IMR-90 (cell line): Measurements from ENCODE around the gene SLC4A3.

ENCODE experiments used
- BHLHE40 ChIP-seq: fragments of 150-350 bp; IDR thresholded peaks from 2 replicates; pipeline ENCODE4 v1.6.1; 2016; ENCODE audit warnings: mild to moderate bottlenecking, low read depth, low read length
- CHD1 ChIP-seq: IDR thresholded peaks from 2 replicates; pipeline ENCODE4 v1.6.1; 2012; ENCODE audit warnings: low read depth, low read length, improper control_type of control experiment
- MXI1 ChIP-seq: IDR thresholded peaks from 2 replicates; pipeline ENCODE4 v1.6.1; 2012; ENCODE audit warnings: low read depth, mild to moderate bottlenecking, low read length, moderate library complexity, borderline replicate concordance
- POLR2A ChIP-seq: IDR thresholded peaks from 2 replicates; pipeline ENCODE4 v1.6.1; 2012; ENCODE audit warnings: mild to moderate bottlenecking, low read depth, low read length
- RAD21 ChIP-seq: IDR thresholded peaks from 2 replicates; pipeline ENCODE4 v1.6.1; 2012; ENCODE audit warnings: low read length, improper control_type of control experiment
- TF ChIP-seq, protein P1 (sequence below): conservative IDR thresholded peaks from 2 replicates; pipeline ENCODE4 v1.5.1; 2012; ENCODE audit warnings: mild to moderate bottlenecking, low read depth, low read length, improper control_type of control experiment
- TF ChIP-seq, protein P2 (sequence below): fragments of 150-350 bp; IDR thresholded peaks from 2 replicates; pipeline ENCODE4 v1.6.1; 2017; ENCODE audit warnings: mild to moderate bottlenecking, antibody characterized with exemption, low read length, low read depth

DNA sequence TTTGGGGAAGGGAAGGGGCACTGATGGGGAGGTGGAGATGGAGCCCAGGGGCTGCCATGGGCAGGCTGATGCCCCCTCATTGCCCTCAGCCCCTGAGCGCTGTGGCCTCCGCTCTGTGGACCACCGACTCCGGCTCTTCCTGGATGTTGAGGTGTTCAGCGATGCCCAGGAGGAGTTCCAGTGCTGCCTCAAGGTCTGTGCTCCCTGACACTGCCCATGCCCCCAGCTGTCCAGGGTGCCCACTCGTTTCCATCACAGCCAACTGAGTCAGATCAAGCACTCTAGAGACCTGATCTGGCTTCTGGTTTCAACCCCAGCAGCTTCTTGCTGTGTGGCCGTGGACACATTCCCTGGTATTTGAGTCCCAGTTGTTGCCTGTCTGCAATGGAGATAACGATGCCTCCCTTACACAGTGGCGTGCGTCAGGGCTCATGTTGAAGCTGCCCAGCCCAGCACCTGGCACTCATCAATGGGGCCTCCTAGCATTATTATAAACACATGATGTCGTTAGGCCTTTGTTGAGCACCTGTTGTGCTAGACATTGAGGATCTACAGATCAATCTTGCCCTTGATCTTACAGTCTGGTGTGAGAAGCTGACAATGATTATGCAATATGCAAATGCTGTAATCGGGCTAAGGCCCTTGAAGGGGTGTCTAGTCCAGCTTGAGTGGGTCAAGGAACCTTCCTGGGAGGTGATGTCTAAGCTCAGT is 15.4 kb upstream of the SLC4A3 start:
- TF ChIP-seq, protein P1, sequence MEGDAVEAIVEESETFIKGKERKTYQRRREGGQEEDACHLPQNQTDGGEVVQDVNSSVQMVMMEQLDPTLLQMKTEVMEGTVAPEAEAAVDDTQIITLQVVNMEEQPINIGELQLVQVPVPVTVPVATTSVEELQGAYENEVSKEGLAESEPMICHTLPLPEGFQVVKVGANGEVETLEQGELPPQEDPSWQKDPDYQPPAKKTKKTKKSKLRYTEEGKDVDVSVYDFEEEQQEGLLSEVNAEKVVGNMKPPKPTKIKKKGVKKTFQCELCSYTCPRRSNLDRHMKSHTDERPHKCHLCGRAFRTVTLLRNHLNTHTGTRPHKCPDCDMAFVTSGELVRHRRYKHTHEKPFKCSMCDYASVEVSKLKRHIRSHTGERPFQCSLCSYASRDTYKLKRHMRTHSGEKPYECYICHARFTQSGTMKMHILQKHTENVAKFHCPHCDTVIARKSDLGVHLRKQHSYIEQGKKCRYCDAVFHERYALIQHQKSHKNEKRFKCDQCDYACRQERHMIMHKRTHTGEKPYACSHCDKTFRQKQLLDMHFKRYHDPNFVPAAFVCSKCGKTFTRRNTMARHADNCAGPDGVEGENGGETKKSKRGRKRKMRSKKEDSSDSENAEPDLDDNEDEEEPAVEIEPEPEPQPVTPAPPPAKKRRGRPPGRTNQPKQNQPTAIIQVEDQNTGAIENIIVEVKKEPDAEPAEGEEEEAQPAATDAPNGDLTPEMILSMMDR: no peak
- TF ChIP-seq RAD21 (no peak), POLR2A (no peak), MXI1 (no peak), CHD1 (no peak), BHLHE40 (no peak)
- TF ChIP-seq, protein P2, sequence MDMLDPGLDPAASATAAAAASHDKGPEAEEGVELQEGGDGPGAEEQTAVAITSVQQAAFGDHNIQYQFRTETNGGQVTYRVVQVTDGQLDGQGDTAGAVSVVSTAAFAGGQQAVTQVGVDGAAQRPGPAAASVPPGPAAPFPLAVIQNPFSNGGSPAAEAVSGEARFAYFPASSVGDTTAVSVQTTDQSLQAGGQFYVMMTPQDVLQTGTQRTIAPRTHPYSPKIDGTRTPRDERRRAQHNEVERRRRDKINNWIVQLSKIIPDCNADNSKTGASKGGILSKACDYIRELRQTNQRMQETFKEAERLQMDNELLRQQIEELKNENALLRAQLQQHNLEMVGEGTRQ: no peak
